ENCODE data around the gene ATF3. TPM values are rescaled to one million over a fixed set of nuclear protein-coding genes. Genes with fewer than 3 reads are reported as not detected.
"Not testable (repeated sequence)": the region's sequence is repeated elsewhere in the genome, so short reads cannot be mapped to it uniquely, and the experiment has no call there.

Gene ATF3
- total RNA-seq, 2 experiments from 2014 or later = 12.1 to 12.5 TPM

- CTCF ChIA-PET = interaction anchor here (0.8 to 1.7 kb wide), 4 partner anchors 16 to 954 kb away, joined by 3 to 4 read pairs (median 3); partner anchors contain the start of gene ATF3
- Mint-ChIP-seq H3K9me3 (ENCODE audit: insufficient read depth) (peaks cover 3% of the 10 kb centered on the region), H3K36me3 (ENCODE audit: low read depth) (peaks cover 9% of the 10 kb centered on the region), H3K4me1 (ENCODE audit: low read depth) (peaks cover 46% of the 10 kb centered on the region), H3K4me3 (no peak overlapping the region), H3K27ac (no peak overlapping the region), H3K27me3 (ENCODE audit: low read depth) (peaks cover 3% of the 10 kb centered on the region)
- POLR2A ChIA-PET = no interaction called here
- ATAC-seq = no peak
- DNase-seq = no peak
Measured at GRCh38 chr1:212634252-212634651, 25.7 kb downstream of the ATF3 start.

- Mint-ChIP-seq H3K27me3 (ENCODE audit: low read depth) (peaks cover 8% of the 10 kb centered on the region), H3K4me1 (ENCODE audit: low read depth) (peaks cover 46% of the 10 kb centered on the region), H3K9me3 (ENCODE audit: insufficient read depth) (peaks cover 3% of the 10 kb centered on the region), H3K36me3 (ENCODE audit: low read depth) (peaks cover 9% of the 10 kb centered on the region), H3K27ac (peak overlapping the region; percentile 57), H3K4me3 (no peak overlapping the region)
- ATAC-seq (no peak), DNase-seq (no peak)
- POLR2A ChIA-PET = interaction anchor here (0.8 kb wide), 1 partner anchor 21 kb away, joined by 3 read pairs; no protein-coding TSS in a partner anchor
- CTCF ChIA-PET = interaction anchor here (0.8 to 1.7 kb wide), 4 partner anchors 17 to 955 kb away, joined by 3 to 4 read pairs (median 3); partner anchors contain the start of gene ATF3
Measured at GRCh38 chr1:212635141-212635631, 26.6 kb downstream of the ATF3 start.

- Mint-ChIP-seq H3K4me1 (ENCODE audit: low read depth) (peaks cover 46% of the 10 kb centered on the region), H3K27me3 (ENCODE audit: low read depth) (peaks cover 19% of the 10 kb centered on the region), H3K36me3 (ENCODE audit: low read depth) (peaks cover 7% of the 10 kb centered on the region), H3K27ac (no peak overlapping the region), H3K9me3 (ENCODE audit: insufficient read depth) (peaks cover 3% of the 10 kb centered on the region), H3K4me3 (no peak overlapping the region)
- POLR2A ChIA-PET = no interaction called here
- no peak for ATAC-seq
- CTCF ChIA-PET = interaction anchor here (0.9 kb wide), 1 partner anchor 180 kb away, joined by 3 read pairs; no protein-coding TSS in a partner anchor
- no peak for DNase-seq
Measured at GRCh38 chr1:212637902-212638301, 29.3 kb downstream of the ATF3 start.

GRCh38 chr1:212638492-212639151 lies 30.1 kb downstream of the ATF3 start:
- Mint-ChIP-seq H3K9me3 (ENCODE audit: insufficient read depth) (peaks cover 3% of the 10 kb centered on the region), H3K27me3 (ENCODE audit: low read depth) (peaks cover 19% of the 10 kb centered on the region), H3K4me1 (ENCODE audit: low read depth) (peaks cover 46% of the 10 kb centered on the region), H3K4me3 (no peak overlapping the region), H3K36me3 (ENCODE audit: low read depth) (peaks cover 7% of the 10 kb centered on the region), H3K27ac (no peak overlapping the region)
- ChIA-PET POLR2A (no interaction called here), CTCF (interaction anchor here (0.9 to 3.8 kb wide), 2 partner anchors 27 to 181 kb away, joined by 3 to 13 read pairs; no protein-coding TSS in a partner anchor)
- no peak for DNase-seq
- ATAC-seq = no peak

GRCh38 chr1:212639524-212639923 lies 31.0 kb downstream of the ATF3 start:
- H3K27ac Mint-ChIP-seq; DNase-seq; H3K9me3 Mint-ChIP-seq (ENCODE audit: insufficient read depth); POLR2A ChIA-PET; ATAC-seq; H3K4me3 Mint-ChIP-seq; H3K36me3 Mint-ChIP-seq (ENCODE audit: low read depth): not testable (repeated sequence)
- CTCF ChIA-PET = interaction anchor here (0.7 to 3.8 kb wide), 3 partner anchors 26 to 162 kb away, joined by 3 to 13 read pairs (median 4); no protein-coding TSS in a partner anchor
- peaks cover 18% of the 10 kb centered on the region for H3K27me3 Mint-ChIP-seq (ENCODE audit: low read depth)
- peaks cover 45% of the 10 kb centered on the region for H3K4me1 Mint-ChIP-seq (ENCODE audit: low read depth)

- ATAC-seq = no peak
Measured at GRCh38 chr1:212640223-212640878, 31.8 kb downstream of the ATF3 start.

GRCh38 chr1:212641956-212642355 lies 33.4 kb downstream of the ATF3 start:
- peaks cover 20% of the 10 kb centered on the region for H3K4me1 Mint-ChIP-seq (ENCODE audit: low read depth)
- ChIA-PET CTCF (interaction anchor here (1.9 to 3.8 kb wide), 2 partner anchors 23 kb away, joined by 9 to 13 read pairs; no protein-coding TSS in a partner anchor), POLR2A (no interaction called here)
- H3K9me3 Mint-ChIP-seq (ENCODE audit: insufficient read depth) = no peaks in the 10 kb centered on the region
- DNase-seq (no peak), ATAC-seq (no peak)
- no peak overlapping the region for H3K4me3 Mint-ChIP-seq
- H3K36me3 Mint-ChIP-seq (ENCODE audit: low read depth) = no peaks in the 10 kb centered on the region
- no peak overlapping the region for H3K27ac Mint-ChIP-seq
- H3K27me3 Mint-ChIP-seq (ENCODE audit: low read depth) = peaks cover 23% of the 10 kb centered on the region

More at GRCh38 chr1:212640223-212640878, 31.8 kb downstream of the ATF3 start:
- POLR2A ChIA-PET = interaction anchor here (1.1 kb wide), 1 partner anchor 151 kb away, joined by 3 read pairs; the partner anchor contains the start of gene NSL1
- no peak overlapping the region for H3K4me3 Mint-ChIP-seq
- no peaks in the 10 kb centered on the region for H3K9me3 Mint-ChIP-seq (ENCODE audit: insufficient read depth)
- no peak for DNase-seq
- CTCF ChIA-PET = interaction anchor here (0.7 to 3.8 kb wide), 3 partner anchors 25 to 163 kb away, joined by 3 to 13 read pairs (median 4); no protein-coding TSS in a partner anchor
- peaks cover 37% of the 10 kb centered on the region for H3K4me1 Mint-ChIP-seq (ENCODE audit: low read depth)
- no peaks in the 10 kb centered on the region for H3K36me3 Mint-ChIP-seq (ENCODE audit: low read depth)
- no peak overlapping the region for H3K27ac Mint-ChIP-seq
- peaks cover 21% of the 10 kb centered on the region for H3K27me3 Mint-ChIP-seq (ENCODE audit: low read depth)

GRCh38 chr1:212643877-212644276 lies 35.3 kb downstream of the ATF3 start:
- Mint-ChIP-seq H3K4me1 (ENCODE audit: low read depth) (peaks cover 1% of the 10 kb centered on the region), H3K27me3 (ENCODE audit: low read depth) (peaks cover 27% of the 10 kb centered on the region), H3K36me3 (ENCODE audit: low read depth) (no peaks in the 10 kb centered on the region), H3K4me3 (no peak overlapping the region), H3K9me3 (ENCODE audit: insufficient read depth) (no peaks in the 10 kb centered on the region), H3K27ac (no peak overlapping the region)
- DNase-seq (no peak), ATAC-seq (no peak)
- POLR2A ChIA-PET = no interaction called here
- CTCF ChIA-PET = interaction anchor here (1.1 to 1.9 kb wide), 4 partner anchors 11 to 167 kb away, joined by 3 to 9 read pairs (median 3); no protein-coding TSS in a partner anchor

GRCh38 chr1:212644866-212645545 lies 36.4 kb downstream of the ATF3 start:
- no peaks in the 10 kb centered on the region for H3K36me3 Mint-ChIP-seq (ENCODE audit: low read depth)
- ATAC-seq (no peak), DNase-seq (no peak)
- POLR2A ChIA-PET = no interaction called here
- peaks cover 26% of the 10 kb centered on the region for H3K27me3 Mint-ChIP-seq (ENCODE audit: low read depth)
- H3K27ac Mint-ChIP-seq = peak overlapping the region; percentile 24
- H3K4me3 Mint-ChIP-seq = no peak overlapping the region
- CTCF ChIA-PET = interaction anchor here (1.5 kb wide), 2 partner anchors 167 to 168 kb away, joined by 3 read pairs; no protein-coding TSS in a partner anchor
- H3K4me1 Mint-ChIP-seq (ENCODE audit: low read depth) = no peaks in the 10 kb centered on the region
- H3K9me3 Mint-ChIP-seq (ENCODE audit: insufficient read depth) = no peaks in the 10 kb centered on the region

- H3K36me3 Mint-ChIP-seq (ENCODE audit: low read depth) = no peaks in the 10 kb centered on the region
- ATAC-seq (no peak), DNase-seq (no peak)
- peaks cover 18% of the 10 kb centered on the region for H3K27me3 Mint-ChIP-seq (ENCODE audit: low read depth)
- no peak overlapping the region for H3K27ac Mint-ChIP-seq
- no peaks in the 10 kb centered on the region for H3K4me1 Mint-ChIP-seq (ENCODE audit: low read depth)
- H3K9me3 Mint-ChIP-seq (ENCODE audit: insufficient read depth) = no peaks in the 10 kb centered on the region
- ChIA-PET POLR2A (no interaction called here), CTCF (no interaction called here)
- no peak overlapping the region for H3K4me3 Mint-ChIP-seq
Measured at GRCh38 chr1:212645546-212646543, 37.3 kb downstream of the ATF3 start.
